ENCODE results near the gene EPSTI1. TPM values are rescaled to one million over a fixed set of nuclear protein-coding genes. Genes with fewer than 3 reads are reported as not detected.
"Not testable (repeated sequence)": the region's sequence is repeated elsewhere in the genome, so short reads cannot be mapped to it uniquely, and the experiment has no call there.

Gene EPSTI1, protein sequence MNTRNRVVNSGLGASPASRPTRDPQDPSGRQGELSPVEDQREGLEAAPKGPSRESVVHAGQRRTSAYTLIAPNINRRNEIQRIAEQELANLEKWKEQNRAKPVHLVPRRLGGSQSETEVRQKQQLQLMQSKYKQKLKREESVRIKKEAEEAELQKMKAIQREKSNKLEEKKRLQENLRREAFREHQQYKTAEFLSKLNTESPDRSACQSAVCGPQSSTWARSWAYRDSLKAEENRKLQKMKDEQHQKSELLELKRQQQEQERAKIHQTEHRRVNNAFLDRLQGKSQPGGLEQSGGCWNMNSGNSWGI
- 1 to 10 TPM; 4.5 to 4.9 TPM for total RNA-seq
- 17.3 TPM for polyA plus RNA-seq

DNA sequence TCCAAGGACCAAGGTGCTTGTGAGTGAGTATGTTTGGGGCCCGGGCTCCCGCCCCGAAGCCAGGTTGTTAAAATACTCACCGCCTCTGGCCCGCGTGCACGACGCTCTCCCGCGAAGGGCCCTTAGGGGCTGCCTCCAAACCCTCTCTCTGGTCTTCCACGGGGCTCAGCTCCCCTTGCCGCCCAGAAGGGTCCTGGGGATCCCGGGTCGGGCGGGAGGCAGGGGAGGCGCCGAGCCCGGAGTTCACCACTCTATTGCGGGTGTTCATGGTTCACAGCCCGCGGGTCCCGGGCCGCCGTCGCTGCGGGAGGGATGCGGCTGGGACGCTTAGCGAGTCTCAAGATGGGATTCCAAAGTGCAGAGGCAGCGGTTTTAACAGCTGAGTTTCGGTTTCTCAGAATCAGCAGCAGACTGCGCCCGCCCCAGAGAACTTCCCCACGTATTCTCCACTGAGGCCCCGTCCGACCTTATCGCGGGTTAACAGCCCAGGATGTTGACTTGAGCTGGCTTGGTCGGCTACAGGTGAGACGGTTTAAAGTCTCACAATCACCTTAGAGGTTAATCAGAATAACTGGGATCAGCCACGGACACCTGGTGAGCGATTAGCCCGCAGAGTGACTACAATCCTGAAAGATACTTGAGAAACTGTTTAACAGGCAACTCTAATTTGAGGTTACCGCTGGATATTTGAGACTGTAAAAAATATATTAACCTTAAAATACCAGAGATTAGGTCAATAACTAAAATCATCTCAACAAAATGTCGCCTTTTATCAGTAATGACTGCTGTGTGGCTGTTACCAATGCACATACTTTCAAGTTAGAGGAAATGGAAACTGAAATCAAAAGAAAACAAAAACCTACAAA, at the start of gene EPSTI1:
EPSTI1 (minus strand) TSS at position 344 of the 866 bp plus-strand sequence; CDS start at position 268, 76 bp downstream.
- POLR2A ChIA-PET = interaction anchor here (0.6 to 2.7 kb wide), 9 partner anchors 9 to 720 kb away, joined by 3 to 23 read pairs (median 6); partner anchors contain the start of genes AKAP11 and DNAJC15
- Histone ChIP-seq H3K4me3 (ENCODE audit: low read length) (peak within 1 kb of the TSS; percentile 61), H3K4me1 (ENCODE audit: insufficient read depth, low read length) (peaks cover 26% of the 10 kb centered on the region), H3K36me3 (ENCODE audit: insufficient read depth, low read length) (no peaks in the 10 kb centered on the region), H3K27ac (ENCODE audit: low read depth, low read length) (peak within 1 kb of the TSS; percentile 82), H3K9me3 (ENCODE audit: low read length) (no peaks in the 10 kb centered on the region), H3K27me3 (ENCODE audit: insufficient read depth, low read length, poor library complexity, severe bottlenecking) (no peaks in the 10 kb centered on the region)
- Mint-ChIP-seq H3K9me3 (no peaks in the 10 kb centered on the region), H3K4me1 (peaks cover 29 to 60% (median 59%) of the 10 kb centered on the region in 3 donors), H3K4me3 (peak within 1 kb of the TSS; percentile 95 to 99 (median 96)), H3K27ac (peak within 1 kb of the TSS; percentile 94 to 100 (median 99)), H3K27me3 (no peaks in the 10 kb centered on the region), H3K36me3 (peaks cover 0 to 16% (median 1%) of the 10 kb centered on the region in 3 donors)
- CTCF ChIA-PET = interaction anchor here (0.9 to 6.6 kb wide), 8 partner anchors 11 to 82 kb away, joined by 3 to 40 read pairs (median 4); partner anchors contain the start of gene DNAJC15
- DNase-seq = peak; percentile 53 to 84 (median 73)

DNA sequence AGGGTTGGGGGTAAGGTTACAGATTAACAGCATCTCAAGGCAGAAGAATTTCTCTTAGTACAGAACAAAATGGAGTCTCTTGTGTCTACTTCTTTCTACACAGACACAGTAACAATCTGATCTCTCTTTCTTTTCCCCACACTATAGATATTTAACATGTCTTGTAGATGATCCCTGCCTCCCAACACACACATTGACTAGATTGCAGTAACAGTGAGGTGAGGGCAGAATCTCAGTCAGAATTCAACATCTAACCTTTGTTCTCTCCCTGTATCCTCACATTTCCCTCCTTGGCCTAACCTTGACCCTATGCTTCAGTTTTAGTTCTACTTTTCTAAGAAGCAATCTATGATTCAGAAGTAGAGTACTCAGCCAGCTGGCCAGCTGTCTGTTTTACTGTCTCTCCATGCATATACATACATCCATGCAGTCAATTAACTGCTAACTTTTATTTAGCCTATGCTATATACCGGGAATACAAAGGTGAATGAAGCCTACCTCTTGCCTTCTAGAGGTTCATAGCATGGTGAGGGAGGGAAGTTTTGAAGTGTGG, 49.4 kb upstream of the EPSTI1 start:
- peak overlapping the region in 5 of 8 donors; percentile 15 to 70 (median 43) for H3K27ac Mint-ChIP-seq
- Histone ChIP-seq H3K4me3 (ENCODE audit: low read length) (no peak overlapping the region), H3K36me3 (ENCODE audit: insufficient read depth, low read length) (no peaks in the 10 kb centered on the region), H3K4me1 (ENCODE audit: insufficient read depth, low read length) (peaks cover 25% of the 10 kb centered on the region), H3K27me3 (ENCODE audit: insufficient read depth, low read length, poor library complexity, severe bottlenecking) (no peaks in the 10 kb centered on the region), H3K9me3 (ENCODE audit: low read length) (no peaks in the 10 kb centered on the region), H3K27ac (ENCODE audit: low read depth, low read length) (no peak overlapping the region)
- peaks cover 4 to 17% (median 10%) of the 10 kb centered on the region in 3 donors for H3K36me3 Mint-ChIP-seq
- no peaks in the 10 kb centered on the region for H3K9me3 Mint-ChIP-seq
- H3K27me3 Mint-ChIP-seq = no peaks in the 10 kb centered on the region
- DNase-seq = no peak
- H3K4me3 Mint-ChIP-seq = no peak overlapping the region
- peaks cover 30 to 81% (median 77%) of the 10 kb centered on the region in 3 donors for H3K4me1 Mint-ChIP-seq
- ChIA-PET POLR2A (no interaction called here), CTCF (no interaction called here)

DNA sequence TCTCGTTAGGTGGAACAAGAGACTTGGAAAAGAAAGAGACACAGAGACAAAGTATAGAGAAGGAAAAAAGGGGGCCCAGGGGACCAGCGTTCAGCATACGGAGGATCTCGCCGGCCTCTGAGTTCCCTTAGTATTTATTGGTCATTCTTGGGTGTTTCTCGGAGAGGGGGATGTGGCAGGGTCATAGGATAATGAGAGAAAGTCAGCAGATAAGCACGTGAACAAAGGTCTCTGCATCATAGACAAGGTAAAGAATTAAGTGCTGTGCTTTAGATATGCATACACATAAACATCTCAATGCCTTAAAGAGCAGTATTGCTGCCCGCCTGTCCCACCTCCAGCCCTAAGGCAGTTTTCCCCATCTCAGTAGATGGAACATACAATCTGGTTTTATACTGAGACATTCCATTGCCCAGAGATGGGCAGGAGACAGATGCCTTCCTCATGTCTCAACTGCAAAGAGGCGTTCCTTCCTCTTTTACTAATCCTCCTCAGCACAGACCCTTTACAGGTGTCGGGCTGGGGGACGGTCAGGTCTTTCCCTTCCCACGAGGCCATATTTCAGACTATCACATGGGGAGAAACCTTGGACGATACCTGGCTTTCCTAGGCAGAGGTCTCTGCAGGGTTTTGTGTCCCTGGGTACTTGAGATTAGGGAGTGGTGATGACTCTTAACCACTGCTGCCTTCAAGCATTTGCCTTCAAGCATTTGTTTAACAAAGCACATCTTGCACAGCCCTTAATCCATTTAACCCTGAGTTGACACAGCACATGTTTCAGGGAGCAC, 48.7 kb upstream of the EPSTI1 start:
- H3K36me3 ChIP-seq (ENCODE audit: insufficient read depth, low read length); H3K27me3 ChIP-seq (ENCODE audit: insufficient read depth, low read length, poor library complexity, severe bottlenecking); H3K27me3 Mint-ChIP-seq; H3K27ac ChIP-seq (ENCODE audit: low read depth, low read length); CTCF ChIA-PET; H3K4me3 ChIP-seq (ENCODE audit: low read length); H3K9me3 ChIP-seq (ENCODE audit: low read length); H3K9me3 Mint-ChIP-seq; DNase-seq; POLR2A ChIA-PET; H3K4me3 Mint-ChIP-seq: not testable (repeated sequence)
- peaks cover 30 to 74% (median 71%) of the 10 kb centered on the region in 3 donors for H3K4me1 Mint-ChIP-seq
- H3K36me3 Mint-ChIP-seq = peaks cover 4 to 15% (median 10%) of the 10 kb centered on the region in 3 donors
- H3K27ac Mint-ChIP-seq = peak overlapping the region in 1 of 8 donors; percentile 43
- H3K4me1 ChIP-seq (ENCODE audit: insufficient read depth, low read length) = peaks cover 22% of the 10 kb centered on the region

DNA sequence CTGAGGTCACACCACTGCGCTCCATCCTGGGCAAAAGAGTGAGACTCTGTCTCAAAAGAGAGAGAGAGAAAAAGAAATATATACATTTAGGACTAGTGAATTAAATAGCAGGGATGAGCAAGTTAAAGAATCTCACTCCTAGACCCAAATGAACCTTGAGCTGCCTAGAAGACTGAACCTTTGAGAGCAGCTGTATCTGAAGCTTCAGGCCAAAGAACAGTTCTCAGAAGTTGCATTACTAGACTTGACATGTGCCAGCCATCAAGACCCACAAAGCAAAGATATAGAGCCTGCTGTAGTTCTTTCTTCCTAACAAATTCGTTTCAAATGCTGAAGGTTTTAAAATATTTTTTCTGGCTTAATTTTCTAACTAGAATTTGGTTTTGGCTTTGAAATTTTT, 47.9 kb upstream of the EPSTI1 start:
- H3K36me3 Mint-ChIP-seq = peaks cover 7 to 16% (median 8%) of the 10 kb centered on the region in 3 donors
- no peaks in the 10 kb centered on the region for H3K36me3 ChIP-seq (ENCODE audit: insufficient read depth, low read length)
- H3K9me3 Mint-ChIP-seq = no peaks in the 10 kb centered on the region
- peaks cover 29 to 70% (median 66%) of the 10 kb centered on the region in 3 donors for H3K4me1 Mint-ChIP-seq
- ChIA-PET POLR2A (no interaction called here), CTCF (no interaction called here)
- no peaks in the 10 kb centered on the region for H3K27me3 Mint-ChIP-seq
- H3K27ac ChIP-seq (ENCODE audit: low read depth, low read length) = no peak overlapping the region
- peaks cover 14% of the 10 kb centered on the region for H3K4me1 ChIP-seq (ENCODE audit: insufficient read depth, low read length)
- H3K9me3 ChIP-seq (ENCODE audit: low read length) = no peaks in the 10 kb centered on the region
- DNase-seq = no peak
- no peaks in the 10 kb centered on the region for H3K27me3 ChIP-seq (ENCODE audit: insufficient read depth, low read length, poor library complexity, severe bottlenecking)
- no peak overlapping the region for H3K4me3 ChIP-seq (ENCODE audit: low read length)
- H3K27ac Mint-ChIP-seq = no peak overlapping the region
- H3K4me3 Mint-ChIP-seq = no peak overlapping the region

DNA sequence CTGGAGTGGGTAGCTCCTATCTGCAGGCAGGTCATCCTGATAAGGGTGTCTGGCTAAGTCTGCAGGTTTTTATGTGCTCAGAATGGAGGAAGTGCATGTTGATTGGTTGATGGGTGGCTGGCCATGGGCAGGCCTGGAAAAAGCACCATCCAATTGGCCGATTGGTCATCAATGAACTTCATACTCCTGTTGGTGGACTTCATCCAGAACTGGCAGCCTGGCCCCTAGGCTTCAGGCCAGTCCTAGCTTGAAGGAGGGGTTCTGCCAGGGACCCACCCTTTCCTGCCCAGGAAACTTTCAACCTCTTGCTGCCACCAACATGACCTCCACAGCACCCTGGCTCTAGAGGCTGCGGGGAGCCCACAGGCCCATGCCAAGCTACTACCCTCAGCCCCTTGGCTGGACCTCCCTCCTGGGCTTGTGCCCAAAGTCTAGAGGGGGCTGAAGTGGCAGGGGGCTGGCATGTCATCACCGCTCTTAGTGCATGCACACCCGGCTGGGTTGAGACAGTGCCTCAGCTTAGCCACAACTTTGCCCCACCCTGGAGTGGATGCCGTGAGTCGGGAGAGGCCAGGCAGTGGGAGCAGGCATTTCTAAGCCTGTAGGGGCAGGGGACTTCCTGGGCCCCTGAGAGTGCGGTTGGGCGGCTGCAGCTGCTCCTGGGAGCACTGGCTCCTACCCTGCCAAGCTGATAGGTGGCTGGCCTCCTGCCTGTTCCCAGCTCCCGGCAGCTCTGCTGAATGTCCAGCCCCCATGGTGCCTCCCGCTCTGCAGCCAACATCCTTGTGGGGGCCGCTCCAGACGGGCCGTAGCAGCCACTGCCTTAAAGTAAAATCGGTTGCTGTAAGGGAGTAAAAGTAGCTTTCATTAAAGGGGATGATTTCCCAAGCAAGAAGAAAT, 44.6 kb upstream of the EPSTI1 start:
- ChIA-PET POLR2A (no interaction called here), CTCF (no interaction called here)
- Mint-ChIP-seq H3K4me1 (peaks cover 18 to 55% (median 54%) of the 10 kb centered on the region in 3 donors), H3K27me3 (no peaks in the 10 kb centered on the region), H3K4me3 (no peak overlapping the region), H3K27ac (peak overlapping the region in 1 of 8 donors; percentile 73), H3K9me3 (no peaks in the 10 kb centered on the region), H3K36me3 (peaks cover 10 to 33% (median 25%) of the 10 kb centered on the region in 3 donors)
- H3K27ac ChIP-seq (ENCODE audit: low read depth, low read length) = no peak overlapping the region
- H3K36me3 ChIP-seq (ENCODE audit: insufficient read depth, low read length) = no peaks in the 10 kb centered on the region
- no peaks in the 10 kb centered on the region for H3K27me3 ChIP-seq (ENCODE audit: insufficient read depth, low read length, poor library complexity, severe bottlenecking)
- DNase-seq = no peak
- no peaks in the 10 kb centered on the region for H3K9me3 ChIP-seq (ENCODE audit: low read length)
- H3K4me1 ChIP-seq (ENCODE audit: insufficient read depth, low read length) = no peaks in the 10 kb centered on the region
- no peak overlapping the region for H3K4me3 ChIP-seq (ENCODE audit: low read length)

DNA sequence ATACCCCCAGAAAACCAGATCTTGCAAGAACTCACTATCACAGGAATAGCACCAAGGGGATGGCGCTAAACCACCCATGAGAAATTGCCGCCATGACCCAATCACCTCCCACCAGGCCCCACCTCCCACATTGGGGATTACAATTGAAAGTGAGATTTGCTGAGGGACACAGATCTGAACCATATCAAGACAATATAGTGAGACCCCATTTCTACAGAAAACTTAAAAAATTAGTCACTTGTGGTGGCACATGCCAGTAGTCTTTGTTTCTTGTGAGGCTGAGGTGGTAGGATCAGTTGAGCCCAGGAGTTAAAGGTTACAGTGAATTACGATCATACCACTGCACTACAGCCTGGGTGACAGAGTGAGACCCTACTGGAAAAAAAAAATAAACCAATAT, 41.0 kb upstream of the EPSTI1 start:
- CTCF ChIA-PET = no interaction called here
- Histone ChIP-seq H3K4me3 (ENCODE audit: low read length) (no peak overlapping the region), H3K27me3 (ENCODE audit: insufficient read depth, low read length, poor library complexity, severe bottlenecking) (no peaks in the 10 kb centered on the region), H3K4me1 (ENCODE audit: insufficient read depth, low read length) (no peaks in the 10 kb centered on the region), H3K9me3 (ENCODE audit: low read length) (no peaks in the 10 kb centered on the region), H3K36me3 (ENCODE audit: insufficient read depth, low read length) (no peaks in the 10 kb centered on the region), H3K27ac (ENCODE audit: low read depth, low read length) (no peak overlapping the region)
- Mint-ChIP-seq H3K36me3 (peaks cover 11 to 33% (median 21%) of the 10 kb centered on the region in 3 donors), H3K4me3 (no peak overlapping the region), H3K4me1 (peaks cover 20 to 53% (median 52%) of the 10 kb centered on the region in 3 donors), H3K9me3 (no peaks in the 10 kb centered on the region), H3K27me3 (no peaks in the 10 kb centered on the region), H3K27ac (no peak overlapping the region)
- DNase-seq = no peak
- POLR2A ChIA-PET = interaction anchor here (0.7 kb wide), 1 partner anchor 14 kb away, joined by 3 read pairs; no protein-coding TSS in a partner anchor

DNA sequence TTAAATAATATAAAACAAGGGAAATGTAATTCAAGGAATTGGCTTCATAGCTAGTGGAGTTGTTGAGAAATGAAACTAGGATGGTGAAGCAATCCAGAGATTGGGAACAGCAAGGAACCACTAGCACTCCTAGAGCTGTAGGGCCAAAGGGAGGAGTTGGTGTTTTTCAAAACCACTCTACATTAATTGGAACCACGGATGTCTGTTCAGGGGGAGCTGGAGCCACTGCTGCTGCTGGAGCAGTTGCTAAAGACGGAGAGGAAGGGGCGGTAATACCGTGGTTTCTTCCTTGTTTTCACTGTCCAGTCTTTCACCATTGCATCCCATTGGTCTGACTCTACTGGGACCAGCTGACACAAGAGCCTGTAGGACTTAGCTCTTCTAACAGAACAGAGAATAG, 39.8 kb upstream of the EPSTI1 start:
- H3K36me3 ChIP-seq (ENCODE audit: insufficient read depth, low read length) = no peaks in the 10 kb centered on the region
- H3K4me3 ChIP-seq (ENCODE audit: low read length) = no peak overlapping the region
- H3K27ac ChIP-seq (ENCODE audit: low read depth, low read length) = no peak overlapping the region
- POLR2A ChIA-PET = no interaction called here
- Mint-ChIP-seq H3K27me3 (no peaks in the 10 kb centered on the region), H3K27ac (no peak overlapping the region), H3K36me3 (peaks cover 11 to 32% (median 21%) of the 10 kb centered on the region in 3 donors), H3K9me3 (no peaks in the 10 kb centered on the region), H3K4me1 (peaks cover 24 to 55% (median 54%) of the 10 kb centered on the region in 3 donors), H3K4me3 (no peak overlapping the region)
- no peak for DNase-seq
- H3K27me3 ChIP-seq (ENCODE audit: insufficient read depth, low read length, poor library complexity, severe bottlenecking) = no peaks in the 10 kb centered on the region
- H3K4me1 ChIP-seq (ENCODE audit: insufficient read depth, low read length) = no peaks in the 10 kb centered on the region
- no peaks in the 10 kb centered on the region for H3K9me3 ChIP-seq (ENCODE audit: low read length)
- CTCF ChIA-PET = no interaction called here
